NOMO-1 treated with dmso at 0.1 percent for 144 hours (cell line): ENCODE results near the gene RAB27A.
"Not testable (repeated sequence)": the region's sequence is repeated elsewhere in the genome, so short reads cannot be mapped to it uniquely, and the experiment has no call there.

Experiments
- DNase-seq: peaks from one replicate; lab custom pipeline; 2025; ENCODE audit not compliant: unreplicated experiment; lab: John Stamatoyannopoulos, UW

RAB27A gene

GRCh38 chr15:55252201-55252600, 37.4 kb downstream of the RAB27A start:
- not testable (repeated sequence) for DNase-seq

- DNase-seq: peak; percentile 32
Measured at GRCh38 chr15:55250941-55251340, 38.7 kb downstream of the RAB27A start.

- DNase-seq: peak; percentile 84
Measured at GRCh38 chr15:55250392-55250791, 39.2 kb downstream of the RAB27A start.

GRCh38 chr15:55249885-55250284, 39.7 kb downstream of the RAB27A start:
- not testable (repeated sequence) for DNase-seq

GRCh38 chr15:55248895-55249294, 40.7 kb downstream of the RAB27A start:
- DNase-seq: no peak

- DNase-seq: peak; percentile 28
Measured at GRCh38 chr15:55247766-55248427, 41.7 kb downstream of the RAB27A start.

- peak; percentile 14 for DNase-seq
Measured at GRCh38 chr15:55247311-55247710, 42.3 kb downstream of the RAB27A start.

- DNase-seq: no peak
Measured at GRCh38 chr15:55246567-55246966, 43.0 kb downstream of the RAB27A start.

GRCh38 chr15:55245059-55245458, 44.6 kb downstream of the RAB27A start:
- no peak for DNase-seq

- DNase-seq: no peak
Measured at GRCh38 chr15:55241891-55242290, 47.7 kb downstream of the RAB27A start.

GRCh38 chr15:55241186-55241585, 48.4 kb downstream of the RAB27A start:
- no peak for DNase-seq

GRCh38 chr15:55240125-55240760, 49.4 kb downstream of the RAB27A start:
- DNase-seq: no peak

- DNase-seq: no peak
Measured at GRCh38 chr15:55239440-55240124, 50.0 kb downstream of the RAB27A start.

GRCh38 chr15:55238877-55239276, 50.7 kb downstream of the RAB27A start:
- no peak for DNase-seq

GRCh38 chr15:55237219-55238130, 52.1 kb downstream of the RAB27A start:
- DNase-seq: no peak

GRCh38 chr15:55235546-55236036, 54.0 kb downstream of the RAB27A start:
- no peak for DNase-seq

GRCh38 chr15:55234800-55235104, 54.9 kb downstream of the RAB27A start:
- DNase-seq: no peak

- DNase-seq: no peak
Measured at GRCh38 chr15:55234104-55234799, 55.4 kb downstream of the RAB27A start.

- DNase-seq: no peak
Measured at GRCh38 chr15:55231455-55231854, 58.2 kb downstream of the RAB27A start.

- no peak for DNase-seq
Measured at GRCh38 chr15:55230953-55231352, 58.7 kb downstream of the RAB27A start.
